Subcutaneous abdominal adipose tissue (tissue), 5 donors: ENCODE results near the gene EED.
"Not testable (repeated sequence)": the region's sequence is repeated elsewhere in the genome, so short reads cannot be mapped to it uniquely, and the experiment has no call there.

ENCODE experiments used
- H3K27ac ChIP-seq: one replicate; pipeline ENCODE4 v1.7.0; 2013; ENCODE audit warnings: low read depth, mild to moderate bottlenecking, inconsistent platforms, low read length, moderate library complexity
- H3K27me3 ChIP-seq, 5 donors: one replicate each; pipeline ENCODE4 v1.7.0; 2013; ENCODE audit warnings: low read length in 5 of 5, inconsistent platforms in 1 of 5; ENCODE audit not compliant: control insufficient read depth in 5 of 5, insufficient read depth in 4 of 5
- H3K36me3 ChIP-seq, 5 donors: one replicate each; pipeline ENCODE4 v1.7.0; 2013; ENCODE audit warnings: low read length in 5 of 5; ENCODE audit not compliant: control insufficient read depth in 5 of 5, insufficient read depth in 5 of 5
- H3K4me1 ChIP-seq, 5 donors: one replicate each; pipeline ENCODE4 v1.7.0; 2013; ENCODE audit warnings: low read length in 5 of 5, mild to moderate bottlenecking in 3 of 5, moderate library complexity in 1 of 5; ENCODE audit not compliant: control insufficient read depth in 5 of 5, insufficient read depth in 5 of 5
- H3K4me3 ChIP-seq, 5 donors: one replicate each; pipeline ENCODE4 v1.7.0; 2013; ENCODE audit warnings: low read length in 5 of 5, low read depth in 1 of 5
- H3K9ac ChIP-seq, 5 donors: one replicate each; pipeline ENCODE4 v1.7.0; 2013; ENCODE audit warnings: low read length in 5 of 5, mild to moderate bottlenecking in 4 of 5, moderate library complexity in 3 of 5
- H3K9me3 ChIP-seq, 5 donors: one replicate each; pipeline ENCODE4 v1.7.0; 2013; ENCODE audit warnings: low read length in 5 of 5; ENCODE audit not compliant: control insufficient read depth in 5 of 5
- donor health status: healthy.
- donor health status: healthy.
- donor health status: healthy.
- donor health status: healthy.
- donor health status: healthy.

EED gene

GRCh38 chr11:86287468-86287796 is 42.9 kb downstream of the EED start:
- peaks cover 4 to 9% (median 8%) of the 10 kb centered on the region in 5 donors for H3K36me3 ChIP-seq
- H3K9me3 ChIP-seq = no peaks in the 10 kb centered on the region
- no peak overlapping the region for H3K27ac ChIP-seq
- H3K4me3 ChIP-seq = no peak overlapping the region
- H3K9ac ChIP-seq = no peak overlapping the region
- no peaks in the 10 kb centered on the region for H3K4me1 ChIP-seq
- H3K27me3 ChIP-seq = no peaks in the 10 kb centered on the region

GRCh38 chr11:86288776-86289507 is 44.4 kb downstream of the EED start:
- no peak overlapping the region for H3K4me3 ChIP-seq
- H3K27ac ChIP-seq = no peak overlapping the region
- no peaks in the 10 kb centered on the region for H3K9me3 ChIP-seq
- no peaks in the 10 kb centered on the region for H3K4me1 ChIP-seq
- peaks cover 3 to 8% (median 8%) of the 10 kb centered on the region in 5 donors for H3K36me3 ChIP-seq
- H3K27me3 ChIP-seq = no peaks in the 10 kb centered on the region
- H3K9ac ChIP-seq = peak overlapping the region in 1 of 5 donors; percentile 20

- H3K27ac ChIP-seq, H3K4me3 ChIP-seq, H3K9ac ChIP-seq: not testable (repeated sequence)
Measured at GRCh38 chr11:86289508-86290280, 45.1 kb downstream of the EED start.

GRCh38 chr11:86291466-86292262 is 47.1 kb downstream of the EED start:
- Histone ChIP-seq H3K4me1 (no peaks in the 10 kb centered on the region), H3K36me3 (no peaks in the 10 kb centered on the region), H3K27me3 (no peaks in the 10 kb centered on the region), H3K4me3 (no peak overlapping the region), H3K9ac (no peak overlapping the region), H3K9me3 (no peaks in the 10 kb centered on the region), H3K27ac (no peak overlapping the region)

More at GRCh38 chr11:86289508-86290280, 45.1 kb downstream of the EED start:
- not testable (repeated sequence) for H3K9me3 ChIP-seq, H3K36me3 ChIP-seq, H3K4me1 ChIP-seq, H3K27me3 ChIP-seq

- Histone ChIP-seq H3K4me1 (no peaks in the 10 kb centered on the region), H3K4me3 (no peak overlapping the region), H3K36me3 (no peaks in the 10 kb centered on the region), H3K27ac (no peak overlapping the region), H3K27me3 (no peaks in the 10 kb centered on the region), H3K9ac (no peak overlapping the region), H3K9me3 (no peaks in the 10 kb centered on the region)
Measured at GRCh38 chr11:86292912-86293616, 48.5 kb downstream of the EED start.

- Histone ChIP-seq H3K36me3 (no peaks in the 10 kb centered on the region), H3K27ac (no peak overlapping the region), H3K4me1 (no peaks in the 10 kb centered on the region), H3K9me3 (no peaks in the 10 kb centered on the region), H3K9ac (no peak overlapping the region), H3K4me3 (no peak overlapping the region), H3K27me3 (no peaks in the 10 kb centered on the region)
Measured at GRCh38 chr11:86294026-86294425, 49.5 kb downstream of the EED start.

GRCh38 chr11:86301742-86302091 is 57.2 kb downstream of the EED start:
- Histone ChIP-seq H3K4me3 (peak overlapping the region; percentile 72 to 98 (median 97)), H3K27ac (peak overlapping the region; percentile 96)

GRCh38 chr11:86302092-86302793 is 57.7 kb downstream of the EED start, which contains the start of gene HIKESHI:
HIKESHI (plus strand) TSS chr11:86302240; CDS start chr11:86302449, 209 bp downstream.
- Histone ChIP-seq H3K4me1 (peaks cover 0 to 27% (median 13%) of the 10 kb centered on the region in 5 donors), H3K9ac (peak within 1 kb of the TSS; percentile 76 to 98 (median 95)), H3K36me3 (no peaks in the 10 kb centered on the region)

More at GRCh38 chr11:86301742-86302091, 57.2 kb downstream of the EED start:
- Histone ChIP-seq H3K9me3 (no peaks in the 10 kb centered on the region), H3K9ac (peak overlapping the region in 4 of 5 donors; percentile 76 to 98 (median 96)), H3K36me3 (no peaks in the 10 kb centered on the region), H3K27me3 (no peaks in the 10 kb centered on the region), H3K4me1 (peaks cover 0 to 27% (median 13%) of the 10 kb centered on the region in 5 donors)

GRCh38 chr11:86303257-86303656 is 58.7 kb downstream of the EED start:
- Histone ChIP-seq H3K4me3 (peak overlapping the region; percentile 72 to 98 (median 97)), H3K9ac (peak overlapping the region; percentile 76 to 98 (median 95)), H3K4me1 (peaks cover 0 to 27% (median 13%) of the 10 kb centered on the region in 5 donors), H3K27me3 (no peaks in the 10 kb centered on the region), H3K9me3 (no peaks in the 10 kb centered on the region), H3K27ac (peak overlapping the region; percentile 96), H3K36me3 (no peaks in the 10 kb centered on the region)

More at GRCh38 chr11:86302092-86302793, 57.7 kb downstream of the EED start, which contains the start of gene HIKESHI:
- no peaks in the 10 kb centered on the region for H3K27me3 ChIP-seq
- H3K27ac ChIP-seq = peak within 1 kb of the TSS; percentile 96
- H3K9me3 ChIP-seq = no peaks in the 10 kb centered on the region
- H3K4me3 ChIP-seq = peak within 1 kb of the TSS; percentile 72 to 98 (median 97)
